Measurements from ENCODE around the gene PDPK1.
"Not testable (repeated sequence)": the region's sequence is repeated elsewhere in the genome, so short reads cannot be mapped to it uniquely, and the experiment has no call there.

- TF ChIP-seq CTCF, POLR2A (IDR thresholded peaks at IDR 0.05): not testable (repeated sequence)
Observed at GRCh38 chr16:2620870-2621269, 83.0 kb downstream of the PDPK1 start.

Data from lower leg skin (tissue), 3 donors.